ENCODE data around the gene JAM3. TPM values are rescaled to one million over a fixed set of nuclear protein-coding genes. Genes with fewer than 3 reads are reported as not detected.

The JAM3 gene
- total RNA-seq, 1 experiment from 2014 or later: 36.5 TPM

GRCh38 chr11:134047586-134047999 lies 21.3 kb upstream of the JAM3 start:
- no peak overlapping the region for H2BK20ac ChIP-seq (ENCODE audit: low read depth, low read length, poor library complexity, severe bottlenecking)
- no peak overlapping the region for H2BK12ac ChIP-seq (ENCODE audit: insufficient read length, low read depth, low read length)
- no peak overlapping the region for H3K4me2 ChIP-seq (ENCODE audit: insufficient read depth, insufficient read length, low read length)
- no peak overlapping the region for H2AFZ ChIP-seq (ENCODE audit: low read length)
- H4K5ac ChIP-seq (ENCODE audit: insufficient read length, low read depth, low read length): no peak overlapping the region
- no peak overlapping the region for H3K27ac ChIP-seq (ENCODE audit: insufficient read length, low read depth, low read length)
- H3K23me2 ChIP-seq (ENCODE audit: insufficient read length, low read depth, low read length, poor library complexity, severe bottlenecking): peaks cover 6% of the 10 kb centered on the region
- H3K27me3 ChIP-seq (ENCODE audit: insufficient read depth, low read length): no peaks in the 10 kb centered on the region
- no peak overlapping the region for H3T11ph ChIP-seq (ENCODE audit: low read length)
- H3K4me1 ChIP-seq (ENCODE audit: insufficient read depth, low read length): no peaks in the 10 kb centered on the region
- H3K27ac Mint-ChIP-seq: no peak overlapping the region
- TF ChIP-seq CTCF (conservative IDR thresholded peaks at IDR 0.05): no peak
- H3K14ac ChIP-seq (ENCODE audit: insufficient read depth, low read length): no peak overlapping the region
- no peak overlapping the region for H2BK5ac ChIP-seq (ENCODE audit: insufficient read length, low read length)
- no peak overlapping the region for H3K4ac ChIP-seq (ENCODE audit: low read depth, low read length)
- no peak overlapping the region for H3K56ac ChIP-seq (ENCODE audit: insufficient read length, low read depth, low read length)
- no peaks in the 10 kb centered on the region for H3K36me3 Mint-ChIP-seq (ENCODE audit: insufficient read depth in 1 of 3, low read depth in 3 of 3)
- no peaks in the 10 kb centered on the region for H4K20me1 ChIP-seq (ENCODE audit: control insufficient read depth, insufficient read depth, insufficient read length)
- no peaks in the 10 kb centered on the region for H3K9me3 ChIP-seq (ENCODE audit: control insufficient read depth, low read depth, low read length)
- H3K23ac ChIP-seq (ENCODE audit: insufficient read length, low read depth, low read length): no peak overlapping the region
- H3K79me2 ChIP-seq (ENCODE audit: insufficient read depth, low read length): no peaks in the 10 kb centered on the region
- H3K27me3 Mint-ChIP-seq (ENCODE audit: low read depth): peaks cover 20% of the 10 kb centered on the region
- H3K4me3 Mint-ChIP-seq: no peak overlapping the region
- H4K91ac ChIP-seq (ENCODE audit: insufficient read length, low read depth, low read length): no peak overlapping the region
- no peak overlapping the region for H3K18ac ChIP-seq (ENCODE audit: insufficient read length, low read depth, low read length)
- no peaks in the 10 kb centered on the region for H3K9me3 Mint-ChIP-seq
- H3K79me1 ChIP-seq (ENCODE audit: insufficient read depth, low read depth, low read length, poor library complexity, severe bottlenecking): no peaks in the 10 kb centered on the region
- peaks cover 35 to 37% of the 10 kb centered on the region in 2 experiments for H3K4me1 Mint-ChIP-seq
- no peak overlapping the region for H3K9ac ChIP-seq (ENCODE audit: extremely low read depth, insufficient read length, low read length)
- no peak overlapping the region for H2BK120ac ChIP-seq (ENCODE audit: low read depth, low read length, poor library complexity, severe bottlenecking)
- H4K8ac ChIP-seq (replicated peaks; ENCODE audit: insufficient read length, low read depth, low read length): no peak overlapping the region
- DNase-seq: no peak
- no CpG with 5 or more reads among the region's 11 CpGs for WGBS (ENCODE audit: extremely low coverage, insufficient read length, low lambda C conversion rate)
- no peak overlapping the region for H2BK15ac ChIP-seq (ENCODE audit: low read depth, low read length)
- no peak overlapping the region for H2AK5ac ChIP-seq (ENCODE audit: insufficient read length, low read length)

Measured in H9 (cell line).